GM12878 (cell line): ENCODE data around the gene SLC39A5. TPM values are rescaled to one million over a fixed set of nuclear protein-coding genes. Genes with fewer than 3 reads are reported as not detected.
A peak's percentile ranks its signal among the peaks of the same experiment; 100 is the strongest.

Source experiments
- BCLAF1 ChIP-seq: fragments of 450-650 bp; IDR thresholded peaks from 2 replicates; pipeline ENCODE4 v1.6.1; 2017; ENCODE audit warnings: antibody characterized with exemption, mild to moderate bottlenecking, moderate library complexity
- CHD1 ChIP-seq: IDR thresholded peaks from 2 replicates; pipeline ENCODE4 v1.6.1; 2012; ENCODE audit warnings: low read depth, low read length, improper control_type of control experiment
- CHD2 ChIP-seq: IDR thresholded peaks from 2 replicates; pipeline ENCODE4 v1.6.1; 2011; ENCODE audit warnings: low read depth, low read length, improper control_type of control experiment, borderline replicate concordance
- EP300 ChIP-seq, 2 experiments: fragments of 150-350 bp in 1 of 2; IDR thresholded peaks; 2 replicates each; pipeline ENCODE4 v1.6.1; 2011 to 2012; ENCODE audit warnings: low read depth in 2 of 2, low read length in 2 of 2, borderline replicate concordance in 1 of 2, improper control_type of control experiment in 1 of 2, inconsistent platforms in 1 of 2; ENCODE audit not compliant: control insufficient read depth in 1 of 2
- LARP7 ChIP-seq: fragments of 450-650 bp; IDR thresholded peaks from 2 replicates; pipeline ENCODE4 v1.6.1; 2017; ENCODE audit warnings: mild to moderate bottlenecking
- MXI1 ChIP-seq: fragments of 150-350 bp; IDR thresholded peaks from 2 replicates; pipeline ENCODE4 v1.6.1; 2011; ENCODE audit warnings: low read depth, mild to moderate bottlenecking, inconsistent platforms, low read length, improper control_type of control experiment
- MYC ChIP-seq: IDR thresholded peaks from 2 replicates; pipeline ENCODE4 v1.6.1; 2011; ENCODE audit warnings: mild to moderate bottlenecking, low read length, moderate library complexity, inconsistent platforms; ENCODE audit not compliant: insufficient read depth, insufficient replicate concordance, insufficient read length, severe bottlenecking
- NKRF ChIP-seq: fragments of 450-650 bp; conservative IDR thresholded peaks from 2 replicates; pipeline ENCODE4 v1.6.1; 2017; ENCODE audit warnings: mild to moderate bottlenecking, moderate library complexity
- PRDM15 ChIP-seq: fragments of 450-650 bp; formaldehyde crosslinking; IDR thresholded peaks from 2 replicates; pipeline ENCODE4 v1.4.0; 2020; ENCODE audit warnings: mild to moderate bottlenecking, moderate library complexity
- RAD51 ChIP-seq: fragments of 450-650 bp; IDR thresholded peaks from 2 replicates; pipeline ENCODE4 v1.6.1; 2016; ENCODE audit warnings: moderate library complexity, mild to moderate bottlenecking, inconsistent platforms
- RBBP5 ChIP-seq: fragments of 200-600 bp; sonication (generic); conservative IDR thresholded peaks from 2 replicates; pipeline ENCODE4 v1.6.1; 2016
- RELA ChIP-seq: fragments of 450-650 bp; IDR thresholded peaks from 2 replicates; pipeline ENCODE4 v1.8.0; 2014; ENCODE audit warnings: borderline replicate concordance; ENCODE audit not compliant: partially characterized antibody
- RFX5 ChIP-seq: IDR thresholded peaks from 2 replicates; pipeline ENCODE4 v1.6.1; 2011; ENCODE audit warnings: low read depth, low read length, improper control_type of control experiment
- SUZ12 ChIP-seq: fragments of 200-600 bp; sonication (generic); IDR thresholded peaks from one replicate; pipeline ENCODE4 v1.6.1; 2018; ENCODE audit warnings: antibody characterized with exemption, mild to moderate bottlenecking; ENCODE audit not compliant: unreplicated experiment
- TBL1XR1 ChIP-seq: IDR thresholded peaks from 2 replicates; pipeline ENCODE4 v1.6.1; 2012; ENCODE audit warnings: low read depth, low read length, improper control_type of control experiment
- ZNF217 ChIP-seq: fragments of 450-650 bp; IDR thresholded peaks from 2 replicates; pipeline ENCODE4 v1.6.1; 2017; ENCODE audit warnings: antibody characterized with exemption, mild to moderate bottlenecking
- ZSCAN29 ChIP-seq: fragments of 450-650 bp; IDR thresholded peaks from 2 replicates; pipeline ENCODE4 v1.6.1; 2017; ENCODE audit warnings: mild to moderate bottlenecking, moderate library complexity
- polyA plus RNA-seq, 11 experiments: library from polyadenylated mRNA; depleted of rRNA in 4 of 11; unstranded in 6 of 11; stranded (reverse) in 5 of 11; fragments of >200 nt; fragmentation: Nextera tagmentation in 4 of 11; fragmentation: Illumina TruSeq in 1 of 11; extraction: Ambion mirVana in 4 of 11; extraction: Trizol in 1 of 11; gene quantifications; 1 replicate in 1 of 11; 2 replicates in 10 of 11; pipeline versions ENCODE4 v1.2.1 to v1.2.3, GENCODE V29; 2011 to 2016; ENCODE audit warnings: inconsistent platforms in 2 of 11, missing spikeins in 2 of 11, low read depth in 1 of 11
- total RNA-seq, 4 experiments: library from RNA; depleted of rRNA in 3 of 4; stranded (reverse); fragments of >200 nt in 3 of 4; fragmentation: Illumina TruSeq in 1 of 4; extraction: Trizol in 1 of 4; gene quantifications; 2 replicates each; pipeline versions ENCODE4 v1.2.1 to v1.2.3, GENCODE V29; 2013 to 2021
- TF ChIP-seq, protein P1 (sequence below): IDR thresholded peaks from 2 replicates; pipeline ENCODE4 v1.6.1; 2011; ENCODE audit warnings: low read depth, low read length, improper control_type of control experiment, borderline replicate concordance
- TF ChIP-seq, protein P2 (sequence below): fragments of 450-650 bp; IDR thresholded peaks from 2 replicates; pipeline ENCODE4 v1.6.1; 2017; ENCODE audit warnings: low read depth, mild to moderate bottlenecking, moderate library complexity

Gene SLC39A5
- total and polyA plus RNA-seq, 10 of the 15 experiments (the other 5 are each of a cell fraction or from before 2014, with no cell fraction given): 0.15 to 0.56 (median 0.15) TPM; not detected in 7

DNA sequence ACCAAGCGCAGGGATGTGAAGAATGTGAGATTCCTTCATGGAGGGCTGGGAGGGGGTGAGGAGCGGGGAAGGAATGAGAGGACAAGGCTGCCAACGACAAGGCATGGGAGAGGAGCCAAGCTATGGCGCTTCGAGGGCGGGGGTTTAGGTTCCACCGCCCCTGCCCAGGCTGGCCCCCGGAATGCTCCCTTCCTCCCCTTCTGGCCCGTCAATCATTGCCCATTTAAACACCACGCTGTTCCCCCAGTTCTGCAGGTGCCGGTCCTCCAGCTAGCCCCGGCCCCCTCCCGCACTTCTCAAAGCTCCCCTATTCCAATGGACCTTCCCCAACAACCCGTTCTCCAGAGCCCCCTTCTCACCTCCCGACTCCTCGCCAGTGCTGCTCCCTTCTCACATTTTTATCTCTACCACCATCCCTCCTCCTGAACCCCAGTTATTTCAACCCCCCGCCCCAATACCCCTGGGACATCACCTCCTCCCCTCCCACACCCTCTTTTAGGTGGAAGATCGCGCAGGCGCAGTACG lies 8.6 kb upstream of the SLC39A5 start (continued):
- TF ChIP-seq CHD1 (peak; percentile 89), MXI1 (no peak), EP300 (IDR thresholded peaks at IDR 0.05; ENCODE audit: borderline replicate concordance in 1 of 2, control insufficient read depth in 1 of 2, low read depth in 2 of 2, low read length in 2 of 2) (no peak), RBBP5 (no peak), RELA (no peak), BCLAF1 (peak; percentile 81), NKRF (0 out of 2 replicates have a peak, but pooled peaks have one; percentile 37), SUZ12 (no peak), ZSCAN29 (no peak), TBL1XR1 (no peak), RFX5 (no peak), LARP7 (0 out of 2 replicates have a peak, but pooled peaks have one; percentile 33), RAD51 (no peak), ZNF217 (no peak), MYC (no peak), CHD2 (no peak), PRDM15 (CRISPR knock-in tag) (no peak)
- TF ChIP-seq, protein P1, sequence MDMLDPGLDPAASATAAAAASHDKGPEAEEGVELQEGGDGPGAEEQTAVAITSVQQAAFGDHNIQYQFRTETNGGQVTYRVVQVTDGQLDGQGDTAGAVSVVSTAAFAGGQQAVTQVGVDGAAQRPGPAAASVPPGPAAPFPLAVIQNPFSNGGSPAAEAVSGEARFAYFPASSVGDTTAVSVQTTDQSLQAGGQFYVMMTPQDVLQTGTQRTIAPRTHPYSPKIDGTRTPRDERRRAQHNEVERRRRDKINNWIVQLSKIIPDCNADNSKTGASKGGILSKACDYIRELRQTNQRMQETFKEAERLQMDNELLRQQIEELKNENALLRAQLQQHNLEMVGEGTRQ: no peak
- TF ChIP-seq, protein P2, sequence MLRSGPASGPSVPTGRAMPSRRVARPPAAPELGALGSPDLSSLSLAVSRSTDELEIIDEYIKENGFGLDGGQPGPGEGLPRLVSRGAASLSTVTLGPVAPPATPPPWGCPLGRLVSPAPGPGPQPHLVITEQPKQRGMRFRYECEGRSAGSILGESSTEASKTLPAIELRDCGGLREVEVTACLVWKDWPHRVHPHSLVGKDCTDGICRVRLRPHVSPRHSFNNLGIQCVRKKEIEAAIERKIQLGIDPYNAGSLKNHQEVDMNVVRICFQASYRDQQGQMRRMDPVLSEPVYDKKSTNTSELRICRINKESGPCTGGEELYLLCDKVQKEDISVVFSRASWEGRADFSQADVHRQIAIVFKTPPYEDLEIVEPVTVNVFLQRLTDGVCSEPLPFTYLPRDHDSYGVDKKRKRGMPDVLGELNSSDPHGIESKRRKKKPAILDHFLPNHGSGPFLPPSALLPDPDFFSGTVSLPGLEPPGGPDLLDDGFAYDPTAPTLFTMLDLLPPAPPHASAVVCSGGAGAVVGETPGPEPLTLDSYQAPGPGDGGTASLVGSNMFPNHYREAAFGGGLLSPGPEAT: no peak
